Hepatocyte (in vitro differentiated cells): ENCODE measurements around the gene TNFAIP1. TPM values are rescaled to one million over a fixed set of nuclear protein-coding genes. Genes with fewer than 3 reads are reported as not detected.

Source experiments
- DNase-seq: peaks from one replicate; pipeline ENCODE4 v3.0.0-alpha.2; 2016; ENCODE audit warnings: low spot score
- H2AFZ ChIP-seq: fragments of 200-600 bp; sonication (generic); 2 replicates; pipeline ENCODE4 v1.6.0; 2016; ENCODE audit warnings: antibody characterized with exemption, mild to moderate bottlenecking
- H3K27ac ChIP-seq: fragments of 200-600 bp; sonication (generic); 2 replicates; pipeline ENCODE4 v1.5.1; 2016; ENCODE audit warnings: mild to moderate bottlenecking
- H3K27me3 ChIP-seq: fragments of 200-600 bp; sonication (generic); 2 replicates; pipeline ENCODE4 v1.6.1; 2016
- H3K36me3 ChIP-seq: fragments of 200-600 bp; sonication (generic); replicated peaks from 2 replicates; pipeline ENCODE4 v1.5.1; 2016; ENCODE audit warnings: low read depth; ENCODE audit not compliant: insufficient read depth
- H3K4me1 ChIP-seq: fragments of 200-600 bp; sonication (generic); 2 replicates; pipeline ENCODE4 v1.5.1; 2016; ENCODE audit warnings: mild to moderate bottlenecking, moderate library complexity; ENCODE audit not compliant: insufficient read depth
- H3K4me2 ChIP-seq: fragments of 200-600 bp; sonication (generic); 2 replicates; pipeline ENCODE4 v1.6.0; 2016
- H3K4me3 ChIP-seq: fragments of 200-600 bp; sonication (generic); 2 replicates; pipeline ENCODE4 v1.5.1; 2016; ENCODE audit warnings: mild to moderate bottlenecking
- H3K79me2 ChIP-seq: fragments of 200-600 bp; sonication (generic); 2 replicates; pipeline ENCODE4 v1.6.0; 2017; ENCODE audit warnings: mild to moderate bottlenecking
- H3K9me2 ChIP-seq: fragments of 200-600 bp; sonication (generic); replicated peaks from 2 replicates; pipeline ENCODE4 v1.6.0; 2017; ENCODE audit warnings: mild to moderate bottlenecking; ENCODE audit not compliant: insufficient read depth
- H3K9me3 ChIP-seq: fragments of 200-600 bp; sonication (generic); 2 replicates; pipeline ENCODE4 v1.5.1; 2016; ENCODE audit warnings: low read depth, mild to moderate bottlenecking
- H4K20me1 ChIP-seq: fragments of 200-600 bp; sonication (generic); 2 replicates; pipeline ENCODE4 v1.6.0; 2016; ENCODE audit warnings: mild to moderate bottlenecking; ENCODE audit not compliant: insufficient read depth, poor library complexity, severe bottlenecking
- CTCF ChIP-seq: fragments of 200-600 bp; sonication (generic); IDR thresholded peaks from 2 replicates; pipeline ENCODE4 v1.5.1; 2016; ENCODE audit warnings: antibody characterized with exemption, mild to moderate bottlenecking; ENCODE audit not compliant: poor library complexity
- EZH2 ChIP-seq: fragments of 200-600 bp; sonication (generic); IDR thresholded peaks from 2 replicates; pipeline ENCODE4 v1.6.1; 2016; ENCODE audit warnings: antibody characterized with exemption, mild to moderate bottlenecking, borderline replicate concordance
- EZH2phosphoT487 ChIP-seq: fragments of 200-600 bp; sonication (generic); IDR thresholded peaks from one replicate; pipeline ENCODE4 v1.6.1; 2018; ENCODE audit warnings: antibody characterized with exemption, mild to moderate bottlenecking, low read depth, moderate library complexity; ENCODE audit not compliant: unreplicated experiment, severe bottlenecking
- WGBS: methylation state at CpG from one replicate; pipeline ENCODE4 v1.1.6; 2016; ENCODE audit warnings: low lambda C conversion rate; ENCODE audit errors: missing lambda C conversion rate; 5-methylcytosine and 5-hydroxymethylcytosine counted together
- polyA plus RNA-seq: library from polyadenylated mRNA; unstranded; fragments of >200 nt; fragmentation: Nextera tagmentation; extraction: Ambion mirVana; gene quantifications from 2 replicates; pipeline ENCODE4 v1.2.1, GENCODE V29; 2016
- total RNA-seq: library from RNA; depleted of rRNA; stranded (reverse); fragments of >200 nt; gene quantifications from 2 replicates; pipeline ENCODE4 v1.2.3, GENCODE V29; 2014

The TNFAIP1 gene
- total and polyA plus RNA-seq, 2 experiments from 2014 or later, result 37.6 to 39.0 TPM

- no peak overlapping the region for H2AFZ ChIP-seq
- peaks cover 23% of the 10 kb centered on the region for H3K4me1 ChIP-seq
- H4K20me1 ChIP-seq, result peaks cover 13% of the 10 kb centered on the region
- peaks cover 7% of the 10 kb centered on the region for H3K27me3 ChIP-seq
- WGBS, result 97% methylated on average over 6 of the region's 6 CpGs
- H3K9me3 ChIP-seq, result no peaks in the 10 kb centered on the region
- no peaks in the 10 kb centered on the region for H3K36me3 ChIP-seq
- H3K4me2 ChIP-seq, result peak overlapping the region; percentile 89
- no peak for TF ChIP-seq CTCF
- TF ChIP-seq EZH2, result no peak
- TF ChIP-seq EZH2phosphoT487, result no peak
- H3K4me3 ChIP-seq, result no peak overlapping the region
- peaks cover 8% of the 10 kb centered on the region for H3K79me2 ChIP-seq
- H3K27ac ChIP-seq, result no peak overlapping the region
- no peak for DNase-seq
- no peaks in the 10 kb centered on the region for H3K9me2 ChIP-seq
Measured at GRCh38 chr17:28372945-28373274, 37.3 kb downstream of the TNFAIP1 start.

- H3K4me2 ChIP-seq, result peak overlapping the region; percentile 70
- no peak for TF ChIP-seq EZH2phosphoT487
- DNase-seq, result peak; percentile 24
Measured at GRCh38 chr17:28379814-28380801, 44.5 kb downstream of the TNFAIP1 start.

GRCh38 chr17:28381141-28381825 lies 45.7 kb downstream of the TNFAIP1 start:
- Histone ChIP-seq H3K9me2 (no peaks in the 10 kb centered on the region), H3K27ac (no peak overlapping the region), H3K9me3 (no peaks in the 10 kb centered on the region), H3K27me3 (peaks cover 19% of the 10 kb centered on the region), H3K4me3 (no peak overlapping the region), H3K4me1 (peaks cover 9% of the 10 kb centered on the region), H2AFZ (no peak overlapping the region), H4K20me1 (no peaks in the 10 kb centered on the region), H3K4me2 (peak overlapping the region; percentile 70), H3K36me3 (no peaks in the 10 kb centered on the region), H3K79me2 (no peaks in the 10 kb centered on the region)
- 25% methylated on average over 63 of the region's 72 CpGs for WGBS
- TF ChIP-seq CTCF (peak; percentile 40), EZH2phosphoT487 (no peak), EZH2 (no peak)
- DNase-seq, result peak; percentile 56

More at GRCh38 chr17:28379814-28380801, 44.5 kb downstream of the TNFAIP1 start:
- peaks cover 19% of the 10 kb centered on the region for H3K27me3 ChIP-seq
- no peak overlapping the region for H3K27ac ChIP-seq
- 64% methylated on average over 10 of the region's 10 CpGs for WGBS
- peaks cover 9% of the 10 kb centered on the region for H3K4me1 ChIP-seq
- H4K20me1 ChIP-seq, result no peaks in the 10 kb centered on the region
- H2AFZ ChIP-seq, result no peak overlapping the region
- no peak overlapping the region for H3K4me3 ChIP-seq
- no peaks in the 10 kb centered on the region for H3K9me3 ChIP-seq
- H3K79me2 ChIP-seq, result peaks cover under 1% of the 10 kb centered on the region
- H3K9me2 ChIP-seq, result no peaks in the 10 kb centered on the region
- H3K36me3 ChIP-seq, result no peaks in the 10 kb centered on the region
